Suprapubic skin (tissue), 4 donors: Measurements from ENCODE around the gene NF1. TPM values are rescaled to one million over a fixed set of nuclear protein-coding genes. Genes with fewer than 3 reads are reported as not detected.
A peak's percentile ranks its signal among the peaks of the same experiment; 100 is the strongest.
"Not testable (repeated sequence)": the region's sequence is repeated elsewhere in the genome, so short reads cannot be mapped to it uniquely, and the experiment has no call there.

Experiments
- DNase-seq, 2 donors: peaks; one replicate each; pipeline ENCODE4 v3.0.0-alpha.2; 2019; ENCODE audit warnings: low spot score in 2 of 2
- H3K27ac ChIP-seq: fragments of 200-600 bp; sonication (generic); one replicate; pipeline ENCODE4 v1.5.1; 2019
- H3K27me3 ChIP-seq: fragments of 200-600 bp; sonication (generic); one replicate; pipeline ENCODE4 v1.5.1; 2019
- H3K36me3 ChIP-seq: fragments of 200-600 bp; sonication (generic); one replicate; pipeline ENCODE4 v1.5.1; 2019
- H3K4me1 ChIP-seq: fragments of 200-600 bp; sonication (generic); one replicate; pipeline ENCODE4 v1.5.1; 2019
- H3K4me3 ChIP-seq: fragments of 200-600 bp; sonication (generic); one replicate; pipeline ENCODE4 v1.5.1; 2019; ENCODE audit warnings: mild to moderate bottlenecking
- H3K9me3 ChIP-seq: fragments of 200-600 bp; sonication (generic); one replicate; pipeline ENCODE4 v1.5.1; 2019
- EP300 ChIP-seq: sonication (generic); formaldehyde crosslinking; IDR thresholded peaks from one replicate; pipeline ENCODE4 v1.6.1; 2017; ENCODE audit warnings: antibody characterized with exemption
- POLR2A ChIP-seq, 2 donors: fragments of 450-650 bp; IDR thresholded peaks; one replicate each; pipeline ENCODE4 v1.6.1; 2017; ENCODE audit warnings: antibody characterized with exemption in 2 of 2, mild to moderate bottlenecking in 2 of 2, moderate library complexity in 2 of 2
- POLR2AphosphoS5 ChIP-seq, 3 donors: sonication (generic); formaldehyde crosslinking; IDR thresholded peaks; one replicate each; pipeline ENCODE4 v1.6.1; 2017; ENCODE audit warnings: antibody characterized with exemption in 3 of 3
- WGBS: methylation state at CpG from one replicate; pipeline ENCODE4 v1.1.5; 2018; 5-methylcytosine and 5-hydroxymethylcytosine counted together
- total RNA-seq, 4 donors: library from RNA; depleted of rRNA; stranded (reverse); fragments of >200 nt; gene quantifications; one replicate each; pipeline ENCODE4 v1.1.0, GENCODE V29; 2016
- TF ChIP-seq, protein P1 (sequence below), 2 donors: fragments of 200-600 bp in 1 of 2; fragments of 450-650 bp in 1 of 2; sonication (generic) in 1 of 2; IDR thresholded peaks; one replicate each; pipeline ENCODE4 v1.5.1; 2016 to 2019; ENCODE audit warnings: antibody characterized with exemption in 2 of 2, mild to moderate bottlenecking in 1 of 2, moderate library complexity in 1 of 2

Gene NF1
- total RNA-seq, 4 donors from 2014 or later, result 32.3 to 113 (median 45.4) TPM

DNA sequence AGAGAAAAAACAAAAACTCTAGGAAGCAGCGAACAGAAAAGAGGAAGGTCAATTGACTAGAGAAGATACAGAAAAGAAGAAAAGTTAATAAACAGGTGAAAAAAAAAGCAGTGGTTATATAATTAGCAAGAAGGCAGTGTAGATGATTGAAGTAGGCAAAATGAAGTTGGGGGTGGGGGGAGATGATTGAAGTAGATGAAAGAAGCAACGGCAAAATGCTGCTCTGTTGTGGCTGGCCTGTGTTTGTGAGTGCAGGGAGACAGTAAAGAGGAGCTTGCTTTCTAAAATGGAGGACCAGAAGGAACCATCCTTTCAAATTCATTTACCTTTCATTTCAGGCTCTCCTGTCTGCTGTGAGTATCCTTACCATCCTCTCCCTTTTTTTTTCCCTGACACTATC is 215.5 kb downstream of the NF1 start:
- 58% methylated on average over 2 of the region's 2 CpGs for WGBS
- H3K4me3 ChIP-seq, result peak overlapping the region; percentile 27

DNA sequence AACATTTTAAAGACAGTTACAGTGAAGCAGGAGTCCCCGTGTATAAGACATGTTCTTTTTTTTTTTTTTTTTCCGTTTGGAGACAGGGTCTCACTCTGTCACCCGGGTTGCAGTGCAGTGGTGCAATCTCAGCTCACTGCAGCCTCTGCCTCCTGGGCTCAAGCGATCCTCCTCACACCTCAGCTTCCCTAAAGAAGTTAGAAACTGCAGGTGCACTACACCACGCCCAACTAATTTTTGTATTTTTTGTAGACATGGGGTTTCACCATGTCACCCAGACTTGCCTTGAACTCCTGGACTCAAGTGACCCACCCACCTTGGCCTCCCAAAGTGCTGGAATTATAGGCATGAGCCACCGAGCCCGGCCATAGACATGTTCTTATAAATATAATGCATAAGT is 216.1 kb downstream of the NF1 start:
- Histone ChIP-seq H3K27ac (no peak overlapping the region), H3K27me3 (no peaks in the 10 kb centered on the region), H3K4me1 (no peaks in the 10 kb centered on the region), H3K4me3 (peak overlapping the region; percentile 27), H3K36me3 (no peaks in the 10 kb centered on the region), H3K9me3 (no peaks in the 10 kb centered on the region)
- no peak for DNase-seq
- TF ChIP-seq POLR2AphosphoS5 (IDR thresholded peaks at IDR 0.05) (no peak), EP300 (no peak), POLR2A (IDR thresholded peaks at IDR 0.05) (no peak)
- TF ChIP-seq, protein P1, sequence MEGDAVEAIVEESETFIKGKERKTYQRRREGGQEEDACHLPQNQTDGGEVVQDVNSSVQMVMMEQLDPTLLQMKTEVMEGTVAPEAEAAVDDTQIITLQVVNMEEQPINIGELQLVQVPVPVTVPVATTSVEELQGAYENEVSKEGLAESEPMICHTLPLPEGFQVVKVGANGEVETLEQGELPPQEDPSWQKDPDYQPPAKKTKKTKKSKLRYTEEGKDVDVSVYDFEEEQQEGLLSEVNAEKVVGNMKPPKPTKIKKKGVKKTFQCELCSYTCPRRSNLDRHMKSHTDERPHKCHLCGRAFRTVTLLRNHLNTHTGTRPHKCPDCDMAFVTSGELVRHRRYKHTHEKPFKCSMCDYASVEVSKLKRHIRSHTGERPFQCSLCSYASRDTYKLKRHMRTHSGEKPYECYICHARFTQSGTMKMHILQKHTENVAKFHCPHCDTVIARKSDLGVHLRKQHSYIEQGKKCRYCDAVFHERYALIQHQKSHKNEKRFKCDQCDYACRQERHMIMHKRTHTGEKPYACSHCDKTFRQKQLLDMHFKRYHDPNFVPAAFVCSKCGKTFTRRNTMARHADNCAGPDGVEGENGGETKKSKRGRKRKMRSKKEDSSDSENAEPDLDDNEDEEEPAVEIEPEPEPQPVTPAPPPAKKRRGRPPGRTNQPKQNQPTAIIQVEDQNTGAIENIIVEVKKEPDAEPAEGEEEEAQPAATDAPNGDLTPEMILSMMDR (IDR thresholded peaks at IDR 0.05), result no peak
- 74% methylated on average over 7 of the region's 7 CpGs for WGBS

More for the DNA sequence above, 215.5 kb downstream of the NF1 start:
- TF ChIP-seq, protein P1 (IDR thresholded peaks at IDR 0.05), result no peak
- TF ChIP-seq POLR2A (IDR thresholded peaks at IDR 0.05), result no peak
- TF ChIP-seq POLR2AphosphoS5 (IDR thresholded peaks at IDR 0.05), result no peak
- no peak for TF ChIP-seq EP300
- Histone ChIP-seq H3K4me1 (no peaks in the 10 kb centered on the region), H3K27ac (no peak overlapping the region), H3K36me3 (no peaks in the 10 kb centered on the region), H3K9me3 (no peaks in the 10 kb centered on the region), H3K27me3 (no peaks in the 10 kb centered on the region)
- no peak for DNase-seq

DNA sequence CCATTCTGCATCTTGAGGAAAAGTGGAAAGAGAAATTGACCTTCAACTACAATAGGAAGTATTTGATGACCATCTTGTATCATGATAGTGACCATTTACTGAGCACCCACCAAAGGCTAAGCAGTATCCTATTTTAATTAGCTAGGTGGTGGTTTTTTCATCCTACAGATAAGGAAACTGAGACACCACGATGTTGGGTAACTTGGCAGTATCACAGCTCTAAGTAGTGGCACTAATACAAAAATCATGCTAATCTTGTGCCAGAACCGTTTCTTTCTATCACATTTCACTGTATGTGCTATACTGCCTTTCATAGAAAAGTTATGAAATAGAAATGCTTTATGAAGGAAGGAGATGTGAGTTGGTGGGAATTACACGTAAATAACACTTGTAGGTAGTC is 216.7 kb downstream of the NF1 start:
- peak overlapping the region; percentile 27 for H3K4me3 ChIP-seq
- TF ChIP-seq EP300 (no peak), POLR2AphosphoS5 (IDR thresholded peaks at IDR 0.05) (no peak), POLR2A (IDR thresholded peaks at IDR 0.05) (no peak)
- TF ChIP-seq, protein P1 (IDR thresholded peaks at IDR 0.05), result no peak
- H3K4me1 ChIP-seq, result no peaks in the 10 kb centered on the region
- no peaks in the 10 kb centered on the region for H3K9me3 ChIP-seq
- no peak for DNase-seq
- peak overlapping the region; percentile 8 for H3K27ac ChIP-seq
- H3K27me3 ChIP-seq, result no peaks in the 10 kb centered on the region
- no peaks in the 10 kb centered on the region for H3K36me3 ChIP-seq
- WGBS, result 80% methylated on average over 3 of the region's 3 CpGs

DNA sequence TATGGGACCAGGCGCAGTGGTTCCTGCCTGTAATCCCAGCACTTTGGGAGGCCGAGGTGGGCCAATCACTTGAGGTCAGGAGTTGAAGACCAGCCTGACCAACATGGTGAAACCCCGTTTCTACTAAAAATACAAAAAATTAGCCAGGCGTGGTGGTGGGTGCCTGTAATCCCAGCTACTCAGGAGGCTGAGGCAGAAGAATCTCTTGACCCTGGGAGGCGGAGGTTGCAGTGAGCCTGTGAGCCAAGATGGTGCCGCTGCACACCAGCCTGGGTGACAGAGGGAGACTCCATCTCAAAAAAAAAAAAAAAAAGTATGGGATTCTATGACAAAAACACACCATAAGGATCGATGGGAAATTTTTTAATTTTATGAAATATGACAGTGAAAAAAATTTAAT is 217.4 kb downstream of the NF1 start:
- DNase-seq, result not testable (repeated sequence)

DNA sequence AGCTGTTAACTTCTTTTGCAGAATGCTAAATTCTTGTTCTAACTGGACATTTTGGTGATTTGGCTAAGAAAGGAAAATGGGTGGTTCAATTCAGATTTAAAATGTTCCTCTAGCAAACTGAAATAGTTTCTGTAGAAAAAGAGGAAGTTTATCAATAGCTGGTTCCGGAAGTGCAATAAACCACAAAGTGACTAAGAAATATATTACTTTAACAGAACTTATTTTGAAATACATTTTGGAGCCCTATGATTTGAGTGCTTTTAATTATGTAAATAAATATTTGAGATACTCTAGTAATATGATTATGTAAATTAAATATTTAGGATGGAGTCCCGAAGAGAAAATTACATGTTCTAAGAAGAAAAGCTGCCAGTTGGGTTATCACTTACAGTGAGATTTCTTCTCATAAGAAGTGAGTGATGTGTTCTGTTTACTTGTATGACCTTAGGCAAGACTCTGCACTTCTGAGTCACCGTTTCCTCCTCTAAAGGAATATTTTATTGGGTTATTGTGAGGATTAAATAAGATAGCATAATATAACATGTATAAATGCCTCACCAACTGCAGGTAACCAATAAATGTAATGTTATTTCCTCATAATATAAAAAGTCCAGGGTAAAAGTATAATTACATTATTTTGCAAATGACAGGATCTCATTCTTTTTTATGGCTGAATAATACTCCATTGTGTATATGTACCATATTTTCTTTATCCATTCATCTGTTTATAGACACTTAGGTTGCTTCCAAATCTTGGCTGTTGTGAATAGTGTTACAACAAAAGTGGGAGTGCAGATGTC is 219.4 kb downstream of the NF1 start, which contains the start of gene EVI2B:
TSS of gene EVI2B (minus strand) at position 73 of the 800 bp plus-strand sequence. CDS start 8,445 bp downstream, outside the sequence.
- Histone ChIP-seq H3K27ac (peak within 1 kb of the TSS; percentile 32), H3K4me1 (peaks cover 12% of the 10 kb centered on the region), H3K9me3 (no peaks in the 10 kb centered on the region), H3K36me3 (no peaks in the 10 kb centered on the region), H3K4me3 (peak within 1 kb of the TSS; percentile 27), H3K27me3 (no peaks in the 10 kb centered on the region)
- 40% methylated on average over 3 of the region's 3 CpGs for WGBS
- no peak for DNase-seq
- TF ChIP-seq EP300 (no peak), POLR2A (IDR thresholded peaks at IDR 0.05) (no peak), POLR2AphosphoS5 (IDR thresholded peaks at IDR 0.05) (no peak)
- TF ChIP-seq, protein P1 (IDR thresholded peaks at IDR 0.05), result no peak

More for the DNA sequence above, 217.4 kb downstream of the NF1 start:
- peak overlapping the region; percentile 27 for H3K4me3 ChIP-seq
- H3K27me3 ChIP-seq, H3K4me1 ChIP-seq, H3K36me3 ChIP-seq, H3K9me3 ChIP-seq: not testable (repeated sequence)
- peak overlapping the region; percentile 8 for H3K27ac ChIP-seq
- WGBS, result 85% methylated on average over 7 of the region's 7 CpGs
